ENCODE measurements around the gene LRIT1. TPM values are rescaled to one million over a fixed set of nuclear protein-coding genes. Genes with fewer than 3 reads are reported as not detected.

The LRIT1 gene
- polyA plus RNA-seq, 1 of the 3 experiments (the other 2 are of a cell fraction), result not detected

DNA sequence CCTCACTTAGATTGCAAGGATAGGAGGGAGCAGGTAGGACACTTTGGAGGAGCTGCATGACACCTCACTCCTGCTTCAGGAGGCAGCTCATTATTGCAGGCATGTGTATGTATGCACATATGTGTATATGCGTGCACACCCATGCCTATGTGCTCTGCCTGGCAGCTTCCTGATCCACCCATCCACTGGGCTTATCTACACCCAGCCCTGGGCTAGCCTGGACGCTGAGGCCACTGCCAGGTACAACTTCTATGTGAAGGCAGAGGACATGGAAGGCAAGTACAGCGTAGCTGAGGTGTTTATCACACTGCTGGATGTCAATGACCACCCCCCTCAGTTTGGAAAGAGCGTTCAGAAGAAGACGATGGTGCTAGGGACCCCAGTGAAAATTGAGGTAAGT is 29.3 kb downstream of the LRIT1 start:
- ChIA-PET POLR2A (no interaction called here), CTCF (interaction anchor here (1.2 to 1.6 kb wide), 3 partner anchors 10 to 93 kb away, joined by 3 to 7 read pairs (median 4); no protein-coding TSS in a partner anchor)
- no peaks in the 10 kb centered on the region for H3K4me1 ChIP-seq (ENCODE audit: control insufficient read depth in 1 of 2, insufficient read depth in 2 of 2, low read depth in 1 of 2, low read length in 1 of 2)
- H3K4me2 ChIP-seq, result no peak overlapping the region
- H3K9me2 ChIP-seq, result no peaks in the 10 kb centered on the region
- H3K9ac ChIP-seq, result no peak overlapping the region
- H3K36me3 ChIP-seq (replicated peaks in 1 of 2; ENCODE audit: control insufficient read depth in 1 of 2, insufficient read depth in 2 of 2, low read length in 1 of 2), result no peaks in the 10 kb centered on the region
- TF ChIP-seq FOXM1 (IDR thresholded peaks at IDR 0.05; ENCODE audit: low read depth) (no peak), EP300 (IDR thresholded peaks at IDR 0.05; ENCODE audit: borderline replicate concordance in 1 of 2, low read depth in 1 of 2, low read length in 1 of 2) (no peak), GATA2 (CRISPR knock-in tag; IDR thresholded peaks at IDR 0.05) (no peak), SMC3 (IDR thresholded peaks at IDR 0.05; ENCODE audit: low read depth, low read length) (no peak), FOSL2 (IDR thresholded peaks at IDR 0.05; ENCODE audit: borderline replicate concordance, low read depth) (no peak)
- TF ChIP-seq, protein P1, sequence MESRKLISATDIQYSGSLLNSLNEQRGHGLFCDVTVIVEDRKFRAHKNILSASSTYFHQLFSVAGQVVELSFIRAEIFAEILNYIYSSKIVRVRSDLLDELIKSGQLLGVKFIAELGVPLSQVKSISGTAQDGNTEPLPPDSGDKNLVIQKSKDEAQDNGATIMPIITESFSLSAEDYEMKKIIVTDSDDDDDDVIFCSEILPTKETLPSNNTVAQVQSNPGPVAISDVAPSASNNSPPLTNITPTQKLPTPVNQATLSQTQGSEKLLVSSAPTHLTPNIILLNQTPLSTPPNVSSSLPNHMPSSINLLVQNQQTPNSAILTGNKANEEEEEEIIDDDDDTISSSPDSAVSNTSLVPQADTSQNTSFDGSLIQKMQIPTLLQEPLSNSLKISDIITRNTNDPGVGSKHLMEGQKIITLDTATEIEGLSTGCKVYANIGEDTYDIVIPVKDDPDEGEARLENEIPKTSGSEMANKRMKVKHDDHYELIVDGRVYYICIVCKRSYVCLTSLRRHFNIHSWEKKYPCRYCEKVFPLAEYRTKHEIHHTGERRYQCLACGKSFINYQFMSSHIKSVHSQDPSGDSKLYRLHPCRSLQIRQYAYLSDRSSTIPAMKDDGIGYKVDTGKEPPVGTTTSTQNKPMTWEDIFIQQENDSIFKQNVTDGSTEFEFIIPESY (IDR thresholded peaks at IDR 0.05; ENCODE audit: borderline replicate concordance, low read depth), result no peak
- TF ChIP-seq, protein P2, sequence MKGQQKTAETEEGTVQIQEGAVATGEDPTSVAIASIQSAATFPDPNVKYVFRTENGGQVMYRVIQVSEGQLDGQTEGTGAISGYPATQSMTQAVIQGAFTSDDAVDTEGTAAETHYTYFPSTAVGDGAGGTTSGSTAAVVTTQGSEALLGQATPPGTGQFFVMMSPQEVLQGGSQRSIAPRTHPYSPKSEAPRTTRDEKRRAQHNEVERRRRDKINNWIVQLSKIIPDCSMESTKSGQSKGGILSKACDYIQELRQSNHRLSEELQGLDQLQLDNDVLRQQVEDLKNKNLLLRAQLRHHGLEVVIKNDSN (IDR thresholded peaks at IDR 0.05; ENCODE audit: borderline replicate concordance, low read depth), result no peak
- H3K27me3 ChIP-seq (ENCODE audit: insufficient read depth), result no peaks in the 10 kb centered on the region
- 18% methylated on average over 5 of the region's 5 CpGs for WGBS (ENCODE audit: low lambda C conversion rate)
- no peak overlapping the region for H3K4me3 ChIP-seq (ENCODE audit: low read depth in 2 of 2, low read length in 1 of 2)
- H3F3A ChIP-seq (replicated peaks; ENCODE audit: insufficient read depth), result no peaks in the 10 kb centered on the region
- H3K27ac ChIP-seq (ENCODE audit: low read depth in 2 of 2, low read length in 1 of 2), result no peak overlapping the region
- H3K79me2 ChIP-seq (ENCODE audit: insufficient read depth), result no peaks in the 10 kb centered on the region
- no peaks in the 10 kb centered on the region for H4K20me1 ChIP-seq (ENCODE audit: insufficient read depth)
- H2AFZ ChIP-seq (ENCODE audit: low read depth), result no peak overlapping the region
- no peak for DNase-seq
- H3K9me3 ChIP-seq, result no peaks in the 10 kb centered on the region

DNA sequence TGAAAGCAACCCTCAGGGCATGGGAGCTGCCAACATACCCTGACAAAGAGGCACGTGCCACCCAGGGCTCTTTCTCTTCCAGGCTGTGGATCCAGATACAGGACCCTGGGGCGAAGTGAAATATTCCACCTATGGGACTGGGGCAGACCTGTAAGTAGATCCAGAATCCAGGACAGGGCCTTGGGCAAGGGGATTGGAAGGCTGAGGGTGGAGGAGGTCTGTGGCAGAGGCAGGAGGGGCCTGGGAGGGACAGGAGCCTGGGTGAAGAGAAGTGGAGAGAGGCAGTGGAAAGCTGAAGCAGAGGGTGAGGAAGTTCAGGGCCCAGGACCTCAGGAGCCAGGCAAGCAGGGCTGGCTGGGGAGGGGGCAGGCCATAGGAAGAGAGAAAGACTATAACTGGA is 29.8 kb downstream of the LRIT1 start:
- no peak overlapping the region for H3K9ac ChIP-seq
- no peak overlapping the region for H2AFZ ChIP-seq (ENCODE audit: low read depth)
- H3K9me3 ChIP-seq, result no peaks in the 10 kb centered on the region
- H3K36me3 ChIP-seq (replicated peaks in 1 of 2; ENCODE audit: control insufficient read depth in 1 of 2, insufficient read depth in 2 of 2, low read length in 1 of 2), result no peaks in the 10 kb centered on the region
- H3K9me2 ChIP-seq, result no peaks in the 10 kb centered on the region
- no peak overlapping the region for H3K4me2 ChIP-seq
- CTCF ChIA-PET, result interaction anchor here (1.2 to 1.3 kb wide), 2 partner anchors 11 to 93 kb away, joined by 3 to 4 read pairs; no protein-coding TSS in a partner anchor
- H3K4me3 ChIP-seq (ENCODE audit: low read depth in 2 of 2, low read length in 1 of 2), result no peak overlapping the region
- H3K4me1 ChIP-seq (ENCODE audit: control insufficient read depth in 1 of 2, insufficient read depth in 2 of 2, low read depth in 1 of 2, low read length in 1 of 2), result no peaks in the 10 kb centered on the region
- POLR2A ChIA-PET, result no interaction called here
- H3F3A ChIP-seq (replicated peaks; ENCODE audit: insufficient read depth), result no peaks in the 10 kb centered on the region
- no peaks in the 10 kb centered on the region for H3K27me3 ChIP-seq (ENCODE audit: insufficient read depth)
- no peaks in the 10 kb centered on the region for H4K20me1 ChIP-seq (ENCODE audit: insufficient read depth)
- H3K27ac ChIP-seq (ENCODE audit: low read depth in 2 of 2, low read length in 1 of 2), result no peak overlapping the region
- no peak for DNase-seq
- H3K79me2 ChIP-seq (ENCODE audit: insufficient read depth), result no peaks in the 10 kb centered on the region
- WGBS (ENCODE audit: low lambda C conversion rate), result 31% methylated on average over 2 of the region's 2 CpGs
- TF ChIP-seq MXI1 (IDR thresholded peaks at IDR 0.05; ENCODE audit: low read depth, low read length), result no peak
- TF ChIP-seq EP300 (IDR thresholded peaks at IDR 0.05; ENCODE audit: borderline replicate concordance in 1 of 2, low read depth in 1 of 2, low read length in 1 of 2), result no peak
- TF ChIP-seq NRF1 (IDR thresholded peaks at IDR 0.05; ENCODE audit: low read depth, low read length), result no peak
- TF ChIP-seq, protein P2 (IDR thresholded peaks at IDR 0.05; ENCODE audit: borderline replicate concordance, low read depth), result no peak
- no peak for TF ChIP-seq GABPA (IDR thresholded peaks at IDR 0.05; ENCODE audit: low read depth)
- no peak for TF ChIP-seq YY1 (IDR thresholded peaks at IDR 0.05; ENCODE audit: low read depth)
- no peak for TF ChIP-seq RFX5 (IDR thresholded peaks at IDR 0.05; ENCODE audit: low read length)
- TF ChIP-seq, protein P3, sequence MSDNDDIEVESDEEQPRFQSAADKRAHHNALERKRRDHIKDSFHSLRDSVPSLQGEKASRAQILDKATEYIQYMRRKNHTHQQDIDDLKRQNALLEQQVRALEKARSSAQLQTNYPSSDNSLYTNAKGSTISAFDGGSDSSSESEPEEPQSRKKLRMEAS (IDR thresholded peaks at IDR 0.05; ENCODE audit: low read depth), result no peak
- TF ChIP-seq, protein P4, sequence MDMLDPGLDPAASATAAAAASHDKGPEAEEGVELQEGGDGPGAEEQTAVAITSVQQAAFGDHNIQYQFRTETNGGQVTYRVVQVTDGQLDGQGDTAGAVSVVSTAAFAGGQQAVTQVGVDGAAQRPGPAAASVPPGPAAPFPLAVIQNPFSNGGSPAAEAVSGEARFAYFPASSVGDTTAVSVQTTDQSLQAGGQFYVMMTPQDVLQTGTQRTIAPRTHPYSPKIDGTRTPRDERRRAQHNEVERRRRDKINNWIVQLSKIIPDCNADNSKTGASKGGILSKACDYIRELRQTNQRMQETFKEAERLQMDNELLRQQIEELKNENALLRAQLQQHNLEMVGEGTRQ (IDR thresholded peaks at IDR 0.05; ENCODE audit: borderline replicate concordance, low read depth, low read length), result no peak
- TF ChIP-seq, protein P5, sequence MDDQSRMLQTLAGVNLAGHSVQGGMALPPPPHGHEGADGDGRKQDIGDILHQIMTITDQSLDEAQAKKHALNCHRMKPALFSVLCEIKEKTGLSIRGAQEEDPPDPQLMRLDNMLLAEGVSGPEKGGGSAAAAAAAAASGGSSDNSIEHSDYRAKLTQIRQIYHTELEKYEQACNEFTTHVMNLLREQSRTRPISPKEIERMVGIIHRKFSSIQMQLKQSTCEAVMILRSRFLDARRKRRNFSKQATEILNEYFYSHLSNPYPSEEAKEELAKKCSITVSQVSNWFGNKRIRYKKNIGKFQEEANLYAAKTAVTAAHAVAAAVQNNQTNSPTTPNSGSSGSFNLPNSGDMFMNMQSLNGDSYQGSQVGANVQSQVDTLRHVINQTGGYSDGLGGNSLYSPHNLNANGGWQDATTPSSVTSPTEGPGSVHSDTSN (IDR thresholded peaks at IDR 0.05), result no peak
- TF ChIP-seq POLR2AphosphoS5 (IDR thresholded peaks at IDR 0.05; ENCODE audit: low read depth, low read length), result no peak
- no peak for TF ChIP-seq FOSL2 (IDR thresholded peaks at IDR 0.05; ENCODE audit: borderline replicate concordance, low read depth)
- TF ChIP-seq RCOR1 (IDR thresholded peaks at IDR 0.05; ENCODE audit: low read length), result no peak
- TF ChIP-seq, protein P6, sequence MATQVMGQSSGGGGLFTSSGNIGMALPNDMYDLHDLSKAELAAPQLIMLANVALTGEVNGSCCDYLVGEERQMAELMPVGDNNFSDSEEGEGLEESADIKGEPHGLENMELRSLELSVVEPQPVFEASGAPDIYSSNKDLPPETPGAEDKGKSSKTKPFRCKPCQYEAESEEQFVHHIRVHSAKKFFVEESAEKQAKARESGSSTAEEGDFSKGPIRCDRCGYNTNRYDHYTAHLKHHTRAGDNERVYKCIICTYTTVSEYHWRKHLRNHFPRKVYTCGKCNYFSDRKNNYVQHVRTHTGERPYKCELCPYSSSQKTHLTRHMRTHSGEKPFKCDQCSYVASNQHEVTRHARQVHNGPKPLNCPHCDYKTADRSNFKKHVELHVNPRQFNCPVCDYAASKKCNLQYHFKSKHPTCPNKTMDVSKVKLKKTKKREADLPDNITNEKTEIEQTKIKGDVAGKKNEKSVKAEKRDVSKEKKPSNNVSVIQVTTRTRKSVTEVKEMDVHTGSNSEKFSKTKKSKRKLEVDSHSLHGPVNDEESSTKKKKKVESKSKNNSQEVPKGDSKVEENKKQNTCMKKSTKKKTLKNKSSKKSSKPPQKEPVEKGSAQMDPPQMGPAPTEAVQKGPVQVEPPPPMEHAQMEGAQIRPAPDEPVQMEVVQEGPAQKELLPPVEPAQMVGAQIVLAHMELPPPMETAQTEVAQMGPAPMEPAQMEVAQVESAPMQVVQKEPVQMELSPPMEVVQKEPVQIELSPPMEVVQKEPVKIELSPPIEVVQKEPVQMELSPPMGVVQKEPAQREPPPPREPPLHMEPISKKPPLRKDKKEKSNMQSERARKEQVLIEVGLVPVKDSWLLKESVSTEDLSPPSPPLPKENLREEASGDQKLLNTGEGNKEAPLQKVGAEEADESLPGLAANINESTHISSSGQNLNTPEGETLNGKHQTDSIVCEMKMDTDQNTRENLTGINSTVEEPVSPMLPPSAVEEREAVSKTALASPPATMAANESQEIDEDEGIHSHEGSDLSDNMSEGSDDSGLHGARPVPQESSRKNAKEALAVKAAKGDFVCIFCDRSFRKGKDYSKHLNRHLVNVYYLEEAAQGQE (IDR thresholded peaks at IDR 0.05; ENCODE audit: low read depth, low read length), result no peak
